Measurements from ENCODE around the gene SCTR.

The SCTR gene

DNA sequence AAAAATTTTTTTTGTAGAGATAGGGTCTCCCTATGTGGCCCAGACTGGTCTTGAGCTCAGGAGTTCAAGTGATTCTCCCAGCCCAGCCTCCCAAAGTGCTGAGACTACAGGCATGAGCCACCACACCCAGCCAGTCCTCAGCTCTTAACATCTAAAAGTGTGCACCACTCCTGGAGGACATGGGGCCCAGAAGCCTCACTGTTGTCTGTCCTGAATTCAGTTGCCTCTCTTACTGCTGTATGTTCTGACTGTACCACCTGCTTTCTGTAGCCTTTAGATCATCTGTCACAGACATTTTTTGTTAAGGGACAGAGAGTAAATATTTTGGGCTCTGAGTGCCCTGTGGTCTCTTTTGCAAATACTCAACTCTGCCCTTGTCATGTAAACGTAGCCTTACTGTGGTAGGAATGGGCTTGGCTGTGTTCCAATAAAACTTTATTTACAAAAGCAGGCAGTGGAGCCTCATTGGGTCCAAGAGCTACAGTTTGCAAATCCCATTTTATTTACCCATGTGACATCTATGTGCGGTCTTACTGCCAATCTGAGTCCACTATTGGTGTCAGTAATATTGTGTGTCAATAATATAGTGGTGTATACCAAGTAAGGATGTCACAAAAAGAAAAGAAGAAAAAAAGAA, 54.5 kb downstream of the SCTR start:
- WGBS, 2 donors (ENCODE audit: extremely low coverage in 2 of 2, insufficient read length in 2 of 2, insufficient replicate concordance in 1 of 2), result no CpG with 5 or more reads among the region's 2 CpGs
- Histone ChIP-seq H3K36me3 (replicated peaks in 1 of 2; ENCODE audit: control insufficient read depth in 2 of 2, insufficient read depth in 2 of 2, low read length in 2 of 2) (no peaks in the 10 kb centered on the region), H2AFZ (ENCODE audit: low read length) (no peak overlapping the region), H3K4me3 (ENCODE audit: low read length in 2 of 2) (no peak overlapping the region), H2BK15ac (ENCODE audit: low read length) (no peak overlapping the region), H3K14ac (ENCODE audit: low read length) (no peak overlapping the region), H4K8ac (ENCODE audit: low read depth, low read length) (no peak overlapping the region), H3K79me1 (ENCODE audit: low read depth, low read length) (no peaks in the 10 kb centered on the region), H3K27ac (replicated peaks; ENCODE audit: low read length) (no peak overlapping the region), H2BK12ac (ENCODE audit: low read length) (no peak overlapping the region), H2BK120ac (ENCODE audit: low read depth, low read length) (no peak overlapping the region), H3K18ac (ENCODE audit: low read length) (no peak overlapping the region), H2AK5ac (ENCODE audit: low read depth, low read length) (no peak overlapping the region), H3K4ac (ENCODE audit: low read length) (no peak overlapping the region), H2BK5ac (ENCODE audit: low read length) (no peak overlapping the region), H3K9ac (ENCODE audit: low read depth, low read length, poor library complexity) (no peak overlapping the region), H4K91ac (ENCODE audit: low read depth, low read length, poor library complexity) (no peak overlapping the region), H3K27me3 (ENCODE audit: control insufficient read depth in 3 of 3, insufficient read depth in 3 of 3, low read depth in 1 of 3, low read length in 3 of 3) (peaks cover 0 to 3% (median 0%) of the 10 kb centered on the region in 3 experiments), H3K4me1 (ENCODE audit: control insufficient read depth in 2 of 2, insufficient read depth in 1 of 2, low read depth in 1 of 2, low read length in 2 of 2) (no peaks in the 10 kb centered on the region), H3K4me2 (ENCODE audit: insufficient read depth, low read length, poor library complexity, severe bottlenecking) (no peak overlapping the region), H3K9me3 (replicated peaks in 1 of 2; ENCODE audit: control insufficient read depth in 2 of 2, insufficient read depth in 1 of 2, low read depth in 1 of 2, low read length in 2 of 2) (no peaks in the 10 kb centered on the region), H3K23ac (ENCODE audit: low read depth, low read length, poor library complexity) (no peak overlapping the region)
- DNase-seq (ENCODE audit: low spot score), result no peak

DNA sequence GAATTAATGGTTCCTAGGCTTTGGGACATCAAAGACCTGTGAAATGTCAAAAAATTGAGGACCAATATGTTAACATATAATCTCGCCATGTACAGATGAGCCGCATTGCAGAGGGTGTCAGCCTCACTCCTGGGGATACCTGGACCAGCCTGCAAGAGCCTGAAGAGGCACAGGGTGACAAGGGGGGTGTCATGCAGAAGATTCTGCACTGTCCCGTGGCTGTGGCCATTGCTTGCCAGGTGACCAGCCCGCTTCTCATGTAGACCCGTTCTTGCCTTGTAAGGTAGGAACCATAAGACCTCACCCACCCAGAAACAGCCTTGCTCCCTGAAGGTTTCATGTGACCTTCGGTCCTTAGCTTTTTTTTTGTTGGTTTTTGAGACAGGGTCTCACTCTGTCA, 55.2 kb downstream of the SCTR start:
- Histone ChIP-seq H2BK15ac (ENCODE audit: low read length) (no peak overlapping the region), H4K91ac (ENCODE audit: low read depth, low read length, poor library complexity) (no peak overlapping the region), H2AK5ac (ENCODE audit: low read depth, low read length) (no peak overlapping the region), H3K9ac (ENCODE audit: low read depth, low read length, poor library complexity) (no peak overlapping the region), H2AFZ (ENCODE audit: low read length) (no peak overlapping the region), H3K9me3 (replicated peaks in 1 of 2; ENCODE audit: control insufficient read depth in 2 of 2, insufficient read depth in 1 of 2, low read depth in 1 of 2, low read length in 2 of 2) (no peaks in the 10 kb centered on the region), H2BK120ac (ENCODE audit: low read depth, low read length) (no peak overlapping the region), H3K4me2 (ENCODE audit: insufficient read depth, low read length, poor library complexity, severe bottlenecking) (no peak overlapping the region), H3K14ac (ENCODE audit: low read length) (no peak overlapping the region), H3K27ac (replicated peaks; ENCODE audit: low read length) (no peak overlapping the region), H3K4me3 (ENCODE audit: low read length in 2 of 2) (no peak overlapping the region), H3K4me1 (ENCODE audit: control insufficient read depth in 2 of 2, insufficient read depth in 1 of 2, low read depth in 1 of 2, low read length in 2 of 2) (no peaks in the 10 kb centered on the region), H2BK5ac (ENCODE audit: low read length) (no peak overlapping the region), H3K23ac (ENCODE audit: low read depth, low read length, poor library complexity) (no peak overlapping the region), H3K4ac (ENCODE audit: low read length) (no peak overlapping the region), H3K18ac (ENCODE audit: low read length) (no peak overlapping the region), H3K79me1 (ENCODE audit: low read depth, low read length) (no peaks in the 10 kb centered on the region), H2BK12ac (ENCODE audit: low read length) (no peak overlapping the region), H3K36me3 (replicated peaks in 1 of 2; ENCODE audit: control insufficient read depth in 2 of 2, insufficient read depth in 2 of 2, low read length in 2 of 2) (no peaks in the 10 kb centered on the region), H4K8ac (ENCODE audit: low read depth, low read length) (no peak overlapping the region), H3K27me3 (ENCODE audit: control insufficient read depth in 3 of 3, insufficient read depth in 3 of 3, low read depth in 1 of 3, low read length in 3 of 3) (peaks cover 0 to 3% (median 0%) of the 10 kb centered on the region in 3 experiments)
- DNase-seq (ENCODE audit: low spot score), result no peak
- WGBS, 2 donors (ENCODE audit: extremely low coverage in 2 of 2, insufficient read length in 2 of 2, insufficient replicate concordance in 1 of 2), result no CpG with 5 or more reads among the region's 6 CpGs

DNA sequence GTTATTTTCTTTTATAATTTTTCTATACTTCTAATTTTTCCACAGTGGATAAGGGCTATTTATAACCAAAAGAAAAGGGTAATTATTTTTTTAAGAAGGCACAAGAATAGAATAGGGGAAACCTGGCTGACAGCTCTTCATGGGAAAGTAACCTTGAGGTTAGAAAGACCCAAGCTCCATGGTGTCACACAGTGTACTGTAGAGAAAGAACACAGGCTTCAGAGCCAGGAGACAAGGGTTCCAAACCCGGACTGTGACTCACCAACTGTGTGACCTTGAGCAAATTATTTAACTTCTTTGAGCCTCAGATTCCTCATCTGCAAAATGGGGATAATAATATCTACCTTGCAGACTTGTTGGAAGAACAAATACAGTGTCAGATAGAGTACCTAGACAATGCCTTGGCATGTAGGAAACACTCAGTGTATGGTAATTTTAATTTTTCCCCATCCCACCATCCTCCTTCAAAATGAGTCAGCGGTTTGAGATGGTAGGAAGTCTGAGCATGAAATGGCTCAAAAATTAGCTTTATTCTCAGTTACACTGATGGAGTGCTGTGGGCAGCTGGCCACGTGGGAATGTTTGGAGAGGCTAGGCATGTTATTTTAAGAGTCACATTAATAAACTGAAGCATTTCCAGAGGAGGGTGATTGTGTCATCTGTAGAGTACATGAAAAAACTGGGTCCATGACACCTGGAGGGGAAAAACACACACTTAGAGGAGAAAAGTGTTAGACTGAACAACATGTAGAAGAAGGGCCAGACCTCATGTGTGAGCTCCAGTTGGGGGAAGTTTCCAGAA, 55.9 kb downstream of the SCTR start:
- Histone ChIP-seq H2BK120ac (ENCODE audit: low read depth, low read length) (no peak overlapping the region), H4K91ac (ENCODE audit: low read depth, low read length, poor library complexity) (no peak overlapping the region), H3K9me3 (replicated peaks in 1 of 2; ENCODE audit: control insufficient read depth in 2 of 2, insufficient read depth in 1 of 2, low read depth in 1 of 2, low read length in 2 of 2) (no peaks in the 10 kb centered on the region), H2BK5ac (ENCODE audit: low read length) (no peak overlapping the region), H2BK12ac (ENCODE audit: low read length) (no peak overlapping the region), H3K4ac (ENCODE audit: low read length) (no peak overlapping the region), H3K4me2 (ENCODE audit: insufficient read depth, low read length, poor library complexity, severe bottlenecking) (no peak overlapping the region), H3K23ac (ENCODE audit: low read depth, low read length, poor library complexity) (no peak overlapping the region), H3K18ac (ENCODE audit: low read length) (no peak overlapping the region), H3K14ac (ENCODE audit: low read length) (no peak overlapping the region), H3K4me1 (ENCODE audit: control insufficient read depth in 2 of 2, insufficient read depth in 1 of 2, low read depth in 1 of 2, low read length in 2 of 2) (no peaks in the 10 kb centered on the region), H3K4me3 (ENCODE audit: low read length in 2 of 2) (no peak overlapping the region), H2AK5ac (ENCODE audit: low read depth, low read length) (no peak overlapping the region), H3K27ac (replicated peaks; ENCODE audit: low read length) (no peak overlapping the region), H3K79me1 (ENCODE audit: low read depth, low read length) (no peaks in the 10 kb centered on the region), H3K9ac (ENCODE audit: low read depth, low read length, poor library complexity) (no peak overlapping the region), H3K27me3 (ENCODE audit: control insufficient read depth in 3 of 3, insufficient read depth in 3 of 3, low read depth in 1 of 3, low read length in 3 of 3) (no peaks in the 10 kb centered on the region), H2BK15ac (ENCODE audit: low read length) (no peak overlapping the region), H3K36me3 (replicated peaks in 1 of 2; ENCODE audit: control insufficient read depth in 2 of 2, insufficient read depth in 2 of 2, low read length in 2 of 2) (no peaks in the 10 kb centered on the region), H4K8ac (ENCODE audit: low read depth, low read length) (no peak overlapping the region), H2AFZ (ENCODE audit: low read length) (no peak overlapping the region)
- WGBS, 2 donors (ENCODE audit: extremely low coverage in 2 of 2, insufficient read length in 2 of 2, insufficient replicate concordance in 1 of 2), result no CpG with 5 or more reads among the region's 3 CpGs
- no peak for DNase-seq (ENCODE audit: low spot score)

DNA sequence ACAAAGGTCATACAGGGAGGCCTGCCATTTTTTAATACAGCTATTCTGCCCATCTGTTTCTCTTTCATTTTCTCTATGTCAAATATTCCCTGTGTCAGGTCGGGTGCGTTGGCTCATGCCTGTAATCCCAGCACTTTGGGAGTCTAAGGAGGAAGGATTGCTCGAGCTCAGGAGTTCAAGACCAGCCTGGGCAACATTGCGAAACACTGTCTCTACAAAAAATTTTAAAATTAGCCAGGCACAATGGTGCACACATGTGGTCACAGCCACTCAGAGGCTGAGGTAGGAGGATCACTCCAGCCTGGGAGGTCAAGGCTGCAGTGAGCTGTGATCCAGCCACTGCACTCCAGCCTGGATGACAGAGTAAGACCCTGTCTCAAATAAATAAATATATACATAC, 57.9 kb downstream of the SCTR start:
- no peaks in the 10 kb centered on the region for H3K79me1 ChIP-seq (ENCODE audit: low read depth, low read length)
- no peak overlapping the region for H3K4me3 ChIP-seq (ENCODE audit: low read length in 2 of 2)
- H3K4me1 ChIP-seq (ENCODE audit: control insufficient read depth in 2 of 2, insufficient read depth in 1 of 2, low read depth in 1 of 2, low read length in 2 of 2), result no peaks in the 10 kb centered on the region
- no peak overlapping the region for H2BK5ac ChIP-seq (ENCODE audit: low read length)
- no peak overlapping the region for H2AFZ ChIP-seq (ENCODE audit: low read length)
- no peak overlapping the region for H3K4me2 ChIP-seq (ENCODE audit: insufficient read depth, low read length, poor library complexity, severe bottlenecking)
- no peak overlapping the region for H2BK15ac ChIP-seq (ENCODE audit: low read length)
- H3K23ac ChIP-seq (ENCODE audit: low read depth, low read length, poor library complexity), result no peak overlapping the region
- no peak overlapping the region for H4K91ac ChIP-seq (ENCODE audit: low read depth, low read length, poor library complexity)
- H3K14ac ChIP-seq (ENCODE audit: low read length), result no peak overlapping the region
- no peaks in the 10 kb centered on the region for H3K9me3 ChIP-seq (replicated peaks in 1 of 2; ENCODE audit: control insufficient read depth in 2 of 2, insufficient read depth in 1 of 2, low read depth in 1 of 2, low read length in 2 of 2)
- no peak overlapping the region for H3K4ac ChIP-seq (ENCODE audit: low read length)
- H3K36me3 ChIP-seq (replicated peaks in 1 of 2; ENCODE audit: control insufficient read depth in 2 of 2, insufficient read depth in 2 of 2, low read length in 2 of 2), result no peaks in the 10 kb centered on the region
- H3K27me3 ChIP-seq (ENCODE audit: control insufficient read depth in 3 of 3, insufficient read depth in 3 of 3, low read depth in 1 of 3, low read length in 3 of 3), result no peaks in the 10 kb centered on the region
- DNase-seq (ENCODE audit: low spot score), result no peak
- no peak overlapping the region for H3K9ac ChIP-seq (ENCODE audit: low read depth, low read length, poor library complexity)
- no peak overlapping the region for H2AK5ac ChIP-seq (ENCODE audit: low read depth, low read length)
- H2BK120ac ChIP-seq (ENCODE audit: low read depth, low read length), result no peak overlapping the region
- no CpG with 5 or more reads among the region's 4 CpGs for WGBS, 2 donors (ENCODE audit: extremely low coverage in 2 of 2, insufficient read length in 2 of 2, insufficient replicate concordance in 1 of 2)
- H4K8ac ChIP-seq (ENCODE audit: low read depth, low read length), result no peak overlapping the region
- H2BK12ac ChIP-seq (ENCODE audit: low read length), result no peak overlapping the region
- no peak overlapping the region for H3K18ac ChIP-seq (ENCODE audit: low read length)
- no peak overlapping the region for H3K27ac ChIP-seq (replicated peaks; ENCODE audit: low read length)

Measured in neuronal stem cell (in vitro differentiated cells).